GM21786 (cell line): ENCODE results near the gene CYP4B1.
"Not testable (repeated sequence)": the region's sequence is repeated elsewhere in the genome, so short reads cannot be mapped to it uniquely, and the experiment has no call there.

ENCODE experiments used
- ATAC-seq: cut with Tn5 transposase; IDR thresholded peaks from one replicate; pipeline ENCODE4 v1.9.1; 2021; ENCODE audit not compliant: unreplicated experiment

CYP4B1 gene

GRCh38 chr1:46813858-46814396, 15.1 kb downstream of the CYP4B1 start:
- no peak for ATAC-seq

- ATAC-seq: no peak
Measured at GRCh38 chr1:46815133-46815532, 16.3 kb downstream of the CYP4B1 start.

- no peak for ATAC-seq
Measured at GRCh38 chr1:46816930-46817329, 18.1 kb downstream of the CYP4B1 start.

- ATAC-seq: no peak
Measured at GRCh38 chr1:46817814-46818213, 19.0 kb downstream of the CYP4B1 start.

GRCh38 chr1:46818591-46818990, 19.7 kb downstream of the CYP4B1 start:
- ATAC-seq: no peak

GRCh38 chr1:46819335-46819734, 20.5 kb downstream of the CYP4B1 start:
- no peak for ATAC-seq

GRCh38 chr1:46820076-46820475, 21.2 kb downstream of the CYP4B1 start:
- ATAC-seq: no peak

- ATAC-seq: no peak
Measured at GRCh38 chr1:46820560-46821060, 21.8 kb downstream of the CYP4B1 start.

GRCh38 chr1:46822248-46822826, 23.5 kb downstream of the CYP4B1 start:
- no peak for ATAC-seq

- no peak for ATAC-seq
Measured at GRCh38 chr1:46823151-46823550, 24.3 kb downstream of the CYP4B1 start.

- ATAC-seq: not testable (repeated sequence)
Measured at GRCh38 chr1:46826892-46827291, 28.0 kb downstream of the CYP4B1 start.

- ATAC-seq: no peak
Measured at GRCh38 chr1:46830665-46831322, 31.9 kb downstream of the CYP4B1 start.

GRCh38 chr1:46835469-46835868, 36.6 kb downstream of the CYP4B1 start:
- not testable (repeated sequence) for ATAC-seq

- not testable (repeated sequence) for ATAC-seq
Measured at GRCh38 chr1:46846386-46846785, 47.5 kb downstream of the CYP4B1 start.

GRCh38 chr1:46857660-46858065, 58.8 kb downstream of the CYP4B1 start:
- ATAC-seq: not testable (repeated sequence)

GRCh38 chr1:46862348-46862747, 63.5 kb downstream of the CYP4B1 start:
- no peak for ATAC-seq
